NCI-H510A (cell line): ENCODE results near the gene CENPM.

Experiments used
- DNase-seq: peaks from one replicate; lab custom pipeline; 2025; lab: John Stamatoyannopoulos, UW

Gene CENPM

GRCh38 chr22:41913842-41914534, 33.0 kb downstream of the CENPM start:
- DNase-seq: no peak

- DNase-seq: no peak
Observed at GRCh38 chr22:41913040-41913719, 33.8 kb downstream of the CENPM start.

GRCh38 chr22:41912338-41913039, 34.5 kb downstream of the CENPM start:
- no peak for DNase-seq

- DNase-seq: no peak
Observed at GRCh38 chr22:41911001-41911611, 35.8 kb downstream of the CENPM start.

GRCh38 chr22:41910050-41911000, 36.6 kb downstream of the CENPM start:
- DNase-seq: no peak

- no peak for DNase-seq
Observed at GRCh38 chr22:41909310-41910049, 37.5 kb downstream of the CENPM start.

GRCh38 chr22:41908411-41909309, 38.3 kb downstream of the CENPM start:
- DNase-seq: no peak

GRCh38 chr22:41907436-41908401, 39.2 kb downstream of the CENPM start:
- DNase-seq: no peak

GRCh38 chr22:41906822-41907221, 40.1 kb downstream of the CENPM start:
- DNase-seq: no peak

GRCh38 chr22:41905411-41906202, 41.3 kb downstream of the CENPM start:
- DNase-seq: no peak

- DNase-seq: no peak
Observed at GRCh38 chr22:41904450-41905410, 42.2 kb downstream of the CENPM start.

GRCh38 chr22:41902932-41903421, 44.0 kb downstream of the CENPM start:
- DNase-seq: no peak

- DNase-seq: no peak
Observed at GRCh38 chr22:41902016-41902415, 44.9 kb downstream of the CENPM start.

GRCh38 chr22:41900652-41901312, 46.2 kb downstream of the CENPM start:
- DNase-seq: no peak

GRCh38 chr22:41899992-41900651, 46.8 kb downstream of the CENPM start:
- DNase-seq: no peak
